Loucy (cell line): Measurements from ENCODE around the gene CGB1.

Experiments
- EZH2phosphoT487 ChIP-seq: fragments of 200-600 bp; IDR thresholded peaks from 2 replicates; pipeline ENCODE4 v1.6.1; 2018; ENCODE audit warnings: antibody characterized with exemption, mild to moderate bottlenecking, moderate library complexity, borderline replicate concordance
- TF ChIP-seq, protein P1 (sequence below): fragments of 200-600 bp; sonication (generic); conservative IDR thresholded peaks from 2 replicates; pipeline ENCODE4 v1.5.1; 2014; ENCODE audit warnings: mild to moderate bottlenecking, antibody characterized with exemption, low read length

DNA sequence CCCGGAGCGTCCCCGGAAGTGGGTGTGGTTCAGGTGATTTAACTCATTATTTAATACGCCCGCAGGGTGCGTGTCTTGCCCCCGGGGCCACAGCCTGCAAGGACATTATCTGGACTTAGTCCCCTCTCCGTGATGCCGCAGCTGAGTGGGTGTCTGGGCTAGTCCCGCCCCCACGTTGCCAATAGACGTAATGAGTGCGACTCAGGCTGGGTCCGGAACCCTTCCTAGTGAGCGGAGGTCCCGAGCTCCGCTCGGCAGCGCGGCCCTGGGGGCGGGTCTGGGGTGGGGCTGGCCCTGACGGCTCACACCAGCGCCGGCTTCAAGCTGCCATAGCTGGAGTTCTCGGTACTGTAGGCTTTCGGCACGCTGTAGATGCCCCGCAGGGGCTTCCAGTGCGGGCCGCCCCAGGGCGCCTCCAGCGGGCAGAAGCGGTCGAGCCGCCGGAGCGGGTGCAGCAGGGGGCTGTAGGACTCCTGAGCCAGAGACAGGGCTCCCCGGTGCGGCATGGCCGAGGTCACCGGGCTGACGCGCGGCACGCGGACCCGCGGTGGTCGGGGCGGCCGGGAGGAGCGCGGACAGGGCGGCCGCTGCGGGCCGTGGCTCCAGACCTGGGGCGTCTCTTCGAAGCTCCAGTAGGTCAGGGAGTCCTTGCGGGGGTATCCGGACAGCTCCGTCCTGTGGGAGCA, 18.9 kb downstream of the CGB1 start:
- TF ChIP-seq, protein P1, sequence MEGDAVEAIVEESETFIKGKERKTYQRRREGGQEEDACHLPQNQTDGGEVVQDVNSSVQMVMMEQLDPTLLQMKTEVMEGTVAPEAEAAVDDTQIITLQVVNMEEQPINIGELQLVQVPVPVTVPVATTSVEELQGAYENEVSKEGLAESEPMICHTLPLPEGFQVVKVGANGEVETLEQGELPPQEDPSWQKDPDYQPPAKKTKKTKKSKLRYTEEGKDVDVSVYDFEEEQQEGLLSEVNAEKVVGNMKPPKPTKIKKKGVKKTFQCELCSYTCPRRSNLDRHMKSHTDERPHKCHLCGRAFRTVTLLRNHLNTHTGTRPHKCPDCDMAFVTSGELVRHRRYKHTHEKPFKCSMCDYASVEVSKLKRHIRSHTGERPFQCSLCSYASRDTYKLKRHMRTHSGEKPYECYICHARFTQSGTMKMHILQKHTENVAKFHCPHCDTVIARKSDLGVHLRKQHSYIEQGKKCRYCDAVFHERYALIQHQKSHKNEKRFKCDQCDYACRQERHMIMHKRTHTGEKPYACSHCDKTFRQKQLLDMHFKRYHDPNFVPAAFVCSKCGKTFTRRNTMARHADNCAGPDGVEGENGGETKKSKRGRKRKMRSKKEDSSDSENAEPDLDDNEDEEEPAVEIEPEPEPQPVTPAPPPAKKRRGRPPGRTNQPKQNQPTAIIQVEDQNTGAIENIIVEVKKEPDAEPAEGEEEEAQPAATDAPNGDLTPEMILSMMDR, result no peak; the same call in 1 of the 2 replicates
- no peak for TF ChIP-seq EZH2phosphoT487
